GM19455 (cell line): ENCODE results near the gene RASAL1.
A peak's percentile ranks its signal among the peaks of the same experiment; 100 is the strongest.

ENCODE experiments used
- ATAC-seq: cut with Tn5 transposase; IDR thresholded peaks from one replicate; pipeline ENCODE4 v1.9.1; 2021; ENCODE audit not compliant: unreplicated experiment

The RASAL1 gene, protein sequence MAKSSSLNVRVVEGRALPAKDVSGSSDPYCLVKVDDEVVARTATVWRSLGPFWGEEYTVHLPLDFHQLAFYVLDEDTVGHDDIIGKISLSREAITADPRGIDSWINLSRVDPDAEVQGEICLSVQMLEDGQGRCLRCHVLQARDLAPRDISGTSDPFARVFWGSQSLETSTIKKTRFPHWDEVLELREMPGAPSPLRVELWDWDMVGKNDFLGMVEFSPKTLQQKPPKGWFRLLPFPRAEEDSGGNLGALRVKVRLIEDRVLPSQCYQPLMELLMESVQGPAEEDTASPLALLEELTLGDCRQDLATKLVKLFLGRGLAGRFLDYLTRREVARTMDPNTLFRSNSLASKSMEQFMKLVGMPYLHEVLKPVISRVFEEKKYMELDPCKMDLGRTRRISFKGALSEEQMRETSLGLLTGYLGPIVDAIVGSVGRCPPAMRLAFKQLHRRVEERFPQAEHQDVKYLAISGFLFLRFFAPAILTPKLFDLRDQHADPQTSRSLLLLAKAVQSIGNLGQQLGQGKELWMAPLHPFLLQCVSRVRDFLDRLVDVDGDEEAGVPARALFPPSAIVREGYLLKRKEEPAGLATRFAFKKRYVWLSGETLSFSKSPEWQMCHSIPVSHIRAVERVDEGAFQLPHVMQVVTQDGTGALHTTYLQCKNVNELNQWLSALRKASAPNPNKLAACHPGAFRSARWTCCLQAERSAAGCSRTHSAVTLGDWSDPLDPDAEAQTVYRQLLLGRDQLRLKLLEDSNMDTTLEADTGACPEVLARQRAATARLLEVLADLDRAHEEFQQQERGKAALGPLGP

DNA sequence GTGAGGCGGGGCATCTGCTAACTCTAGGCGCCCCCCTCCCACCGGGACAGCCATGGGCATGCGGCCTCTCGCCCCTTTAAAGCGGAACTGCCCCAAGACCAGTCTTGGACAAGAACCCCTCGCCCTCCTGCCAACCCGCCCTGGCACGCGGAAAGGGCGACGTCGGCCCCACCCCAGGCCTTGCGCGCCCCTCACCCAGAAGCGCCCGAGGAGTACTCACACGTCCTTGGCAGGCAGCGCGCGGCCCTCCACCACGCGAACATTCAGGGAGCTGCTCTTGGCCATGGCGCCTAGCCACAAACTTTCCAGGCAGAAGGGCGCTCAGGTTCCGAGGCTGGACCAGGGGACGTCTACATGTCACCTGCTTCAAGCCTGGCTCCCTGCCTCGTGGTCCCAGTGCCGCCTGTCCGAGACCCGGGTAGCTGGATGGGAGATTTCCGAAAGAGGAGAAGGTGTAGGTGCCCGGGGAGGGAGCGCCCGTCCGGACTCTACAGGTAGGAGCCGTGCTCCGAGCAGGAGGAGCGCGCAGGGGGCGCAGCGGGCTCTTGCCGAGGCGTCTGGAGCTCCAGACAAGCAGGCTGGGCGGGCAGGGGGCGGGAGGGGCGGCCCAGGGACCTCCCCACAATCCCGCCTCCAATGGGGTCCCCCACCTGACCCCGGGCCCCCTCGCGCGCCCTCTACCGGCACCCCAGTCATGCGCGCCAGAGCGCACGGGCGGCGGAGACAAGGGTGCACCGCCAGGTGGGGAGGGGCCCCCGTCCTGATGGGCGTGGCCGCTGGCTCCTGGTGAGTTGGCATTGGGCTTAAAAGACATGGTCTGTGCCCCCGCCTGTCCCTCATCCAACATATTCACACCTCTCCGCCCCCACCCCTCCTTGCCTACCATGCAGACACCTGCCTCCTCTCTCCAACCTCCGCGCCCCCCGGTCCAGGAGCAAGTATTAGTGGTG is at the start of gene RASAL1:
TSS of gene RASAL1 (minus strand) at position 584 of the 950 bp plus-strand sequence. CDS start at position 285, 299 bp downstream.
- ATAC-seq: no peak

DNA sequence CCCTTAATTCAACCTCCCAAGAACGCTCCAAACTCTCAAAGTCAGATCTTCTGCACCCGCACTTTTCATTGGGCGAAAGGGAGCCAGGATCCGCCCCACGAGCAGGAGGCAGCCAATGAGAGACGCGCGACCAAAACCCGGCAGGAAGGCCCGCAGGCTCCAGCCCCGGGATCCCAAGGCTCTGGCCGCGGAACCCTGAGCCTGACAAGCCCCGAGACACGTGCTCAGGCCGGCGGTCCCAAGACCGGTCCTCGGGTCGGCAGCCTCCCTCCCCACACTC is 49.3 kb upstream of the RASAL1 start:
- peak; percentile 78 for ATAC-seq

DNA sequence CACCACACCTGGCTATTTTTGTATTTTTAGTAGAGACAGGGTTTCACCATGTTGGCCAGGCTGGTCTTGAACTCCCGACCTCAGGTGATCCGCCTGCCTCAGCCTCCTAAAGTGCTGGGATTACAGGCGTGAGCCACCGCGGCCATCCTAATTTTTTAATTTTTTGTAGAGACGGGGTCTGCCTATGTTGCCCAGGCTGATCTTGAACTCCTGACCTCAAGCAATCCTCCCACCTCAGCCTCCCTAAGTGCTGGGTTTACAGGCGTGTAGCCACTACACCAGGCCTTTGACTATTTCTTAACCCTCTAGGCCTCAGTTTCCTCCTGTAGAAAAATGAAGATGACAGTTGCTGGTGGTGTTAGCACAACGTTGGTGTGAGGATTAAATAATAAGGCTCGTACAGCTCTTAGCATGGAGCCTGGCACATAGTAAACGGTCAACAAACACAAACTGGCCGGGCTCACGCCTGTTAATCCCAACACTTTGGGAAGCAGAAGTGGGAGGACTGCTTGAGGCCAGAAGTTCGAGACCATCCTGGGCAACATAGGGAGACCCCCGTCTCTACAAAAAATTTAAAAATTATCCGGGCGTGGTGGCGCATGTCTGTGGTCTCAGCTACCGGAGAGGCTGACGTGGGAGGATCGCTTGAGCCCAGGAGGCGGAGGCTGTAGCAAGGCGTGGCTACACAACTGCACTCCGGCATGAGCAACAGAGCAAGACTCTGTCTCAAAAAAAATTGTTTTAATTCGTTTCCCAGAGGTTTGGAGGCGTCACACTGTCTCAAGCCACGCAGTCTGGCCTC is 48.7 kb upstream of the RASAL1 start:
- peak; percentile 50 for ATAC-seq

DNA sequence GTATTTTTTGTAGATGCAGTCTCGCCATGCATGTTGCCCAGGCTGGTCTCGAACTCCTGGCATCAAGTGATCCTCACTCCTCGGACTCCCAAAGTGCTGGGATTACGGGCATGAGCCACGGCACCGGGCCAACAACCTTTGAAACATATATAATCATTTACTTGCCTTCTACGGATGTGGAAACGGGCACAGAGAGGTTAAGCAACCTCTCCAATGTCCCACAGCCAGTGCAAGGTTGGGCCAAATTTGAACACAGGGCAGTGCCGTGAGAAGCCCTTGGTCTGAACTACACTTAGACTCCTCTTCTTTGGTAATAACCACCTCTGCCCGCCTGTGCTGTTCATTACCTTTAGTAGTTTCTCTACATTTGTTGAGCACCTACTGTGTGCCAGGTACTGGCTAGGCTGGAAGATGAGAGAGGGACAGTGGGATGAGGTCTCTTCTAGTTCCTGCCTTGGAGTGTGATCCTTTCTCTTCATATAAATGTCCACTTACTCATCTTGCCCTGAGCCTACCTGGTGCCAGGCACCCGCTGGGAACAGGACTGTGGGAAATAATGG is 47.5 kb upstream of the RASAL1 start:
- ATAC-seq: no peak

DNA sequence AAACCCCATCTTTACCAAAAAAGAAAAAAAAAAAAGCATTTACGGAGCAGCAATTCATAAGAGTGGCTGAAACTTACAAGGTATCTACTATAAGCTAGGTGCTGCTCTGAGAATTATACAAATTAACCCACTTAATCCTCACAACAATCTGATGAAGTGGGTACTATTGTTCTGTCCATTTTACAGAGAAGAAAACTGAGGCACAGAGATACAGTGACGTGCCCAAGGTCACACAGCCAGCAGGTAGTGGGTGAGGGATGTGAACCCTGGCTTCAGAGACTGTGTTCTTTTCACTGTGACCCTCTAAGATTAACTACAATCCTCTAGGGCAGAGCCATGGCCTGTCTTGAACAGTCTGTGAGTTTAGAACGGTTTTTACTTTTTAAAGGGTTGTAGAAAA is 46.4 kb upstream of the RASAL1 start:
- no peak for ATAC-seq

DNA sequence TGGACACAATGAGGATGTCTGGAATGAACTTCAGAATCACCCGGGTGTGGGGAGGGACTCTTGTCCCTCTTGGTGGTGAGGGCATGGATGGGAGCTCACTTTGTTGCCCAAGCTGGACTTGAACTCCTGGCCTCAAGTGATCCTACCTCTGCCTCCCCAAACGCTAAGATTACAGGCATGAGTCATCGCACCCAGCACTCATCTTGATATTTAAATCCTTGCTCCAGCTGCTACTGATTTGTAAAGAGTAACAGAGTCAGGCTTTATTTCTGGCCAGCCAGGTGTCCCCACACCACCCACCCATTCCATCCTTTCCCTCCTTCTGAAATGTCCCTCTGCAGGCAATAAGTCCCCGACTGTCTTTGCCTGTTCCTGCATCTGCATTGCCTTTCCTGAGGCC is 44.8 kb upstream of the RASAL1 start:
- no peak for ATAC-seq

DNA sequence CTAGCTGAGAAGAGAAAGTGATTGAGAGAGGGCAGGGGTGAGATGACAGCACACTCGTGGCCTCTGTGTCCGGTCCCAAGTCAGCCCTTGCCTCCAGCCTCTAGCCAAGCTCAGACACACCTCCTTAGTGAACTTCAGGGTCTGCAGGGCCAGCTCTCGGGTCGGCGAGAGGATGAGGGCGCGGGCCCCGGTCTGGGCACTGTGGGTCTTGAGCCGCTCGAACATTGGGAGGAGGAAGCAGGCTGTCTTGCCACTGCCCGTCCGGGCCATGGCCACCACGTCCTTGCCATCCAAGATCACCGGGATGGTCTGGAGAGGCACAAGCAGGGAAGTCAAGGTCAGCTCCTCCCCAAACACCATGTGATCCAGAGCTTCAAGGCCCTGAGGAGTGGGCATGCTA is 43.5 kb upstream of the RASAL1 start:
- ATAC-seq: no peak

DNA sequence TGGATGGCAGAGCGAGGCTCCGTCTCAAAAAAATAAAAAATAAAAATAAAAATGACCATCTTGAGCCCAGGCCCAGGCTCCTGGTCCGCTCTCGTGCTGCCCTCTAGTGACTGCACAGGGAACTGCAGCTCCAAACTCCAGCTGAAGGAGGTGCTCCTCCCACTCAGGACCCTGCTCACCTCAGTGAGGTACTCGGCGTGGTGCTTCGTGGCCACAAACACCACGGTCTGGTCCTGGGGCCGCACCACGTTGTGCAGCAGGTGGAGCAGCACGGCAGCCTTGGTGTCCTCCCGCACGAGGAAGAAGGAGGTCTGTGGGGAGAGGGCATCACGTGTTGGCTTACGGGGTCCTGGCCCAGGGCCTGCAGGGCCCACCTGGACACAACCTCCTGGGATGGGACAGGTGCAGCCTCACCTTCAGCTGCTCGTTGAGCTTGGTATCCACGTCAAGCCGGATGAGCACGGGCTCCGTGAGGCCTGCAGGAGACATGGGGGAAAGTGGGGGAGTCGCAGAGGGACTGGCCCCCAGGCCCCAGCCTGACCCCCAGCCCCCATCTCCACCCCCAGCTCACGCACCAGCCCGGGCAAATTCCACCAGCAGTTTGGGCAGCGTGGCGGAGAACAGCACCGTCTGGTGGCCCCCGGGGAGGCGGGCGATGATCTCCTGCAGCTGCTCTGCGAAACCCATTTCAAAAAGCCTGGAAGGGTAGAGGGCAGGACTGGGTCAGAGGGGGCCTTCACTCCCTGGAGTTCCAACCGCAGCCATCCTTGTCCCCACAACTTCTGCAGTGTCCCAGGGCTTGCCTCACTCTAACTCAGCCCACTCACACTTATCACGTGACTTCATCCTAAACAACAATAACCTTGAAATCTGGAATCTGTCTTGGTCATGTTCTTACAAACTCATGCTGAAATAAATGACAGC is 39.2 kb upstream of the RASAL1 start:
- ATAC-seq: no peak

DNA sequence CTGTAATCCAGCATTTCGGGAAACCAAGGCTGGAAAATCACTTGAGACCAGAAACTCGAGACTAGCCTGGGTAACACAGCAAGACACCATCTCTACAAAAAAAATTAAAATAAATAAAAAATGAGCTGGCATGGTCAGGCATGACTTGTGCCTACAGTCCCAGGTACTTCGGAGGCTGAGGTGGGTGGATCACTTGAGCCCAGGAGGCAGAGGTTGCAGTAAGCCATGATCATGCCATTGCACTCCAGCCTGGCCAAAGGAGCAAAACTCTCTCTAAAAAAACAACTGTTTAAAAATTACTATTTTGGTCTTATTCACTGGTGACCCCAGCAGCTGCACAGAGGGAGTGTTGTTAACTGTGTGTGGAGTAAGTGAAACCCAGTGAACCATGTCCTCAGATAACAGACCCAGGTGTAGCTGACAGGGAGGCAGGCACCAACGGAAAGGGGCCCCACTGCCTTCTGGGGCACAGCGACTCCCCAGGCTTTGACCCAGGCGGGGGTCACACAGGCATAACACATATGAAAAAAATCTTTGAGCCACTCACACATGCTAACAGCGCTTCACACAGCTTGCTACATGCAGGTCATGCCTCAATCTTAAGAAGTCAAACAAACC is 37.6 kb upstream of the RASAL1 start:
- ATAC-seq: no peak

DNA sequence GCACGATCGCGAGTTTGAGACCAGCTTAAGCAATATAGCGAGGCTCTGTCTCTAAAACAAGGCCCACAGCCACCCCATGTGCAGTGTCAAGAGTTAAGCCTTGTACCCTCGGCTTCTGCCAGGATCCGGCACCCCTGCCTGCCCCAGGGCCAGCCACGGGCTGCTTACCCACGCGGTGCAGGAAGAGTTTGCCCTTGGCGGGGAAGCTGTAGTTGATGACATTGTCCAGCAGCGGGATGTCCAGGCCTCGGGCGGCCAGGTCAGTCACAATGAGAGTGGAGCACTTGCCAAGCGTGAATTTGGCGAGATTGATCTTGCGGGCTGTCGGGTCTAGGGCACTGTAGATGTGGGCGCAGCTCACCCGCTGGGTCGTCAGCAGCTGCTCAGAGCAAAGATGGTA is 36.6 kb upstream of the RASAL1 start:
- no peak for ATAC-seq

DNA sequence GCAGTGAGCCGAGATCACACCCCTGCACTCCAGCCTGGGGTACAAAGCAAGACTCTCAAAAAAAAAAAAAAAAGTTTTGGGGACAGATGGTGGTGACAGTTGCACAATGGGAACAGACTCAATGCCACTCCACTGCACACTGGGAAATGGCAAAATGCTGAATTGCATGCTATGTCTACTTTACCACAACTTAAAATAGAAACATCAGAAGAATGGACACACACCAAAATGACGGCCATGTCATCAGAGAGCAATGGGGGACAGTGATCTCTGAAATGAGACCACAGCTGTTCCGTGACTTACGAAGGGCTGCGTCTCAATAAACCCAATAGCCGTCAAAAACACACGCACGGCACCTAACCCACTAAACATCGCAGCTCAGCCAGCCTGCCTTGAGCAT is 36.0 kb upstream of the RASAL1 start:
- no peak for ATAC-seq

DNA sequence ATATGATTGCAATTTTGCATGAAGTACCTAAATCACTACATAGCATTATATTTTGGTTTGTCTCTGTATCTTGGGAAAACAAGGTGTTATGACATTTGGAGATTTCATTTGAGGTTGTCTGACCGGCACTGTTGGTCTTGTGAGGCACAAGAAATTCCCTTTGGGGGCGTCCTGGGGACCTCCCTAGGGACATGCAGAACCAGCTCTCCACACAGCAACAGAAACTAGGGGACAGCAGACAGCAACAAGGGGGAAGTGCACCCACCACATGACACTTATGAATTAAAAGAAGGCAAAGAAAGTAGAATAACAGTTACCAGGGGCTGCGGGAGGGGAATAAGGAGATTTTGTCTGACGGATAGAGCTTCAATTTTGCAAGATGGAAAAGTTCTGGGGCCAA is 35.4 kb upstream of the RASAL1 start:
- no peak for ATAC-seq

DNA sequence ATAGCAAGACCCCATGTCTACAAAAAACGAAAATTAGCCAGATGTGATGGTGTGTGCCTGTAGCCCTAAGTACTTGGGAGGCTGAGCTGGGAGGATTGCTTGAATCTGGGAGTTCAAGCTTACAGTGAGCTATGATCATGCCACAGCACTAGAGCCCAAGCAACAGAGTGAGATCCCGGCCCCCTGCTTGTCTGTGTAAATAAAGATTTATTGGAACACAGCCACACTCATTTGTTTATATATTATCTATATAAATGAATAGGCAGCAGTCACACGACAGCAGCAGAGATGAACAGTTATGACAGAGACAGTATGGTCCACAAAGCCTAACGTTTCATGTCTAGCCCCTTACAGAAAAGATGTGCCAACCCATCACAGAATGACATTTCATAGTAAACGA is 34.9 kb upstream of the RASAL1 start:
- no peak for ATAC-seq

DNA sequence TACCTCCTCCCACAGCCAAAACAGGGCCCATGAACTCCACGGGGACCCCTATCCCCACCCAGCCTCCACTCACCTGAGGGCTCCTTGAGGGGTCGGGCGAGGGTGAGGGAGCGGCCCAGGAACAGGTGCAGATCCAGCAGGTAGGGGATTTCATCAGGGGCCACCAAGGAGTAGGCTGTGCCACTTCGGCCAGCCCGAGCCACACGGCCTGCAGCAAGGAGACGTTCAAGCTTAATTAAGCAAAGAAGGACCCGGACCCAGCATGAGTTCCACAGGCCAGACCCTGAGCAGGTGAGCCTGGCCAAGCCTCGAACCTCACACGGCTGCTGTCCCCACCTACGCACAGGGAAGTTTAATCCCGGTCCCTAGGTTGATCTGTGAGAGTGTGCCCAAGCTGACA is 34.1 kb upstream of the RASAL1 start:
- no peak for ATAC-seq

DNA sequence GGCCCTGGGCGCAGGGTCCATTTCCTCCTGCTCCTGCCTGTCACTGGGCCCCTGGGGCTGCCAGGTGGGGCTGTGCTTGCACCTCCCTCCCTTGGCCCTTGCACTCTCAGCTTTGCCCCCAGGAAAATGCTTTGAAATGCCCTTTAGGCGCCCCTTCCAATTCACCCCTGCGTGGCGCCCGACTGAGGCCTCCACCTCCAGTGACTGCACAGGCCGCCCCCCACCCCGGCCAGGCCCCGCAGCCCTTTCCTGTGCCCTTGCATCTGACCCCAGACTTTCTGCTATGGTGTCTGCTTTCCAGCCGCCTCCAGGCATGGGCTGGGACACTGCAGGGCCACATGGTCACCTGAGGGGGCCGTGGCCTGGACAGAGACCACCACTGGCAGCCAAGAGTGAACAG is 32.3 kb upstream of the RASAL1 start:
- ATAC-seq: no peak

DNA sequence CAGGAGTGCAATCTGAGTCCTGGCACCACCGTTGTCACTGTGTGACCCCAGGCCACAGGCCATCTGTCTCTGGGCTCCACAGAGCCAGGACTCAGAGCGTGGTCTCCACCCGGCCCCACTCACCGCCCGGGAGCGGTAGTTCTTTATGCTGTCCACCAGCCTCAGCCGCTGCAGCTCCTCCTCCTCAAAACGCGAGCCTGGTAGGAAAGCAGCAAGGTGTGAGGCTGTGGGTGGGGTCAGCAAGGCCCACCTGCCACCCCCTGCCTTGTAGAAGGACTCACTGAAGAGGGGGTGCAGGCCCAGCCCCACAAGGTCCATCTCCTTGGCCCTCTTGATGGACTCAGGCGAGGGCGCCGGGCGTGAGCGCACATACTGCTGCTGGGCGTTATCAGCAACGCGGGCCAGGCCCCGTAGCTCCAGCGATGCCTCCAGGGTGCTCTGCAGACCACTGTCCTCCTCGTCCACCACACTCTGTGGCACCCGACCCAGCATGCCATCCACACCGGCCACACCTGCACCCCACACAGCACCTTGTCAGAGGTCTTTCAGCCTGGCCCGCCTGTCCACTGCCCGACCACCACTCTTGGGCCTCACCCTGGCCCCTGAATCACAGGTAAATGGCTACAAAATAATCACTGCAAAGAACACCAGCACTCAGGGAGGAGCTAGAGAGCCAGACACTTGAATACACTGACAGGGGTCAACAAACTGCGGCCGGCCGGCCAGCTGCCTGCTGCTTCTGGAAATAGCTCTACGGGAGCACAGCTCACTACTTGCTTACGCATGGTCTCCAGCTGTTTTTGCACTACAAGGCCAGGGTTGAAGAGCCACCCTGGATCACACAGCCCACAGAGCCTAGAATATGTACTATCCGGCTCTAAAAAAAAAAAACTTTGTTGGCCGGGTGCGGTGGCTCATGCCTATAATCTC is 30.2 kb upstream of the RASAL1 start:
- no peak for ATAC-seq

DNA sequence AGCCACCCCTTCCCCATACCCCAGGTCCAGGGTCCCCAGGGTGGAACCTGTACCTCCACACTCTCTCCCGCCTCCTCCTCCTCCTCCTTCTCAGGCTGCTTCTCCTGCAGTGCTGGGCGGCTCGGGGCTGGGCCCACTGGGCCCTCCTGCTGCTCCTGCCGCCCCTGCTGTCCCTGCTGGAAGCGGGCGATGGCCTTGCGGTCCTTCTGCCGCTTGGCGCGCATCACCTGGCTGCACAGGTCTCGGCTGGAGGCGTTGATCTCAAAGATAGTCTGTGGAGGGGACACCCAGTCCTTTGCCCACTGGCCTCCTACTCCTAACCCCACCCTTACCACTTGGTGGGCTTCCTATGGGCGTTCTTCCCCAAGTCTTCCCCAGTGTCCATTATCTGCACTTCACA is 28.5 kb upstream of the RASAL1 start:
- ATAC-seq: no peak

DNA sequence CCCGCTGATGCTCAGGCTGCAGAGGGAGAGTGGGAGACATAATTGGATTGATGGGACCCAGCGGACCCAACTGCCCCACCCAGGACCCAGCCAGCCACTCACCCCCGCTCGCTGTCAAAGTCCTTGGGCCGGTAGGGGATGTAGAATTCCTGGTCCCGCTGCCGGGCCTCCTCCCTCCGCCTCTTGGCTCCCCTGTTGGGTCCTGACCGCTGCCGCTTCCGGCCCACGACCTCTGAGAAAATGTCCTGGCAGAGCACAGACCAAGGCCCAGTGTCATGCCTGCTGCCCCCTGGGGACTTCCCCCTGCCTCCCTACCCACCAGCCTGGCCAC is 27.4 kb upstream of the RASAL1 start:
- no peak for ATAC-seq
